Lung (tissue), 12 donors: ENCODE results near the gene NR3C1. TPM values are rescaled to one million over a fixed set of nuclear protein-coding genes. Genes with fewer than 3 reads are reported as not detected.

Experiments
- ATAC-seq: fragments of 200-7000 bp; cut with Tn5 transposase; one replicate; pipeline ENCODE4 v1.9.1; 2020; ENCODE audit warnings: moderate number of reproducible peaks; ENCODE audit not compliant: insufficient read depth, low FRiP score
- DNase-seq, 3 donors: peaks; one replicate each; pipeline ENCODE4 v3.0.0-alpha.2; 2013 to 2017
- H3K27ac ChIP-seq, 2 donors: one replicate each; pipeline ENCODE4 v1.5.1; 2013; ENCODE audit warnings: mild to moderate bottlenecking in 2 of 2, moderate library complexity in 2 of 2, control low read depth in 1 of 2, inconsistent platforms in 1 of 2, low read depth in 1 of 2, low read length in 1 of 2
- H3K27me3 ChIP-seq, 3 donors: one replicate each; pipeline ENCODE4 v1.5.1; 2013; ENCODE audit warnings: low read length in 2 of 3; ENCODE audit not compliant: control insufficient read depth in 3 of 3, insufficient read depth in 3 of 3
- H3K36me3 ChIP-seq, 4 donors: one replicate each; pipeline ENCODE4 v1.5.1; 2013; ENCODE audit warnings: low read length in 4 of 4, mild to moderate bottlenecking in 1 of 4, moderate library complexity in 1 of 4; ENCODE audit not compliant: control insufficient read depth in 4 of 4, insufficient read depth in 4 of 4
- H3K4me1 ChIP-seq, 5 donors: one replicate each; pipeline ENCODE4 v1.5.1; 2013; ENCODE audit warnings: low read length in 5 of 5, mild to moderate bottlenecking in 2 of 5, moderate library complexity in 1 of 5; ENCODE audit not compliant: control insufficient read depth in 5 of 5, insufficient read depth in 5 of 5
- H3K4me3 ChIP-seq: one replicate; pipeline ENCODE4 v1.5.1; 2013; ENCODE audit warnings: mild to moderate bottlenecking, control low read depth, moderate library complexity
- H3K9ac ChIP-seq, 2 donors: one replicate each; pipeline ENCODE4 v1.5.1; 2013; ENCODE audit warnings: low read length in 2 of 2, control low read depth in 1 of 2; ENCODE audit not compliant: insufficient read depth in 1 of 2
- H3K9me3 ChIP-seq, 4 donors: one replicate each; pipeline ENCODE4 v1.5.1; 2013; ENCODE audit warnings: low read length in 3 of 4, mild to moderate bottlenecking in 1 of 4, moderate library complexity in 1 of 4; ENCODE audit not compliant: control insufficient read depth in 4 of 4, insufficient read depth in 3 of 4
- WGBS, 2 donors: extraction: QIAGEN DNeasy Blood & Tissue Kit; methylation state at CpG; one replicate each; pipeline ENCODE4 v1.1.7; 2013; 5-methylcytosine and 5-hydroxymethylcytosine counted together
- polyA plus RNA-seq, 2 donors: library from polyadenylated mRNA; stranded (reverse); fragments of 200-250 nt; gene quantifications; one replicate each; pipeline ENCODE4 v1.2.1, GENCODE V29; 2013
- total RNA-seq, 2 donors: library from RNA; depleted of rRNA in 1 of 2; stranded (reverse); fragments of >200 nt in 1 of 2; gene quantifications; one replicate each; pipeline ENCODE4 v1.2.1, GENCODE V29; 2014 to 2021
- TF ChIP-seq, protein P1 (sequence below): IDR thresholded peaks from 2 replicates; pipeline ENCODE4 v1.5.1; 2012; ENCODE audit warnings: mild to moderate bottlenecking; ENCODE audit errors: control extremely low read depth, extremely low read depth
- donor health status: control.
- donor health status: control.
- donor health status: Bipolar disorder and iron deficiency.
- donor health status: healthy.
- donor health status: DM: yes; HTN: yes; CAD: no.

NR3C1 gene
- total and polyA plus RNA-seq, 4 donors, result 21.6 to 103 (median 48.2) TPM

DNA sequence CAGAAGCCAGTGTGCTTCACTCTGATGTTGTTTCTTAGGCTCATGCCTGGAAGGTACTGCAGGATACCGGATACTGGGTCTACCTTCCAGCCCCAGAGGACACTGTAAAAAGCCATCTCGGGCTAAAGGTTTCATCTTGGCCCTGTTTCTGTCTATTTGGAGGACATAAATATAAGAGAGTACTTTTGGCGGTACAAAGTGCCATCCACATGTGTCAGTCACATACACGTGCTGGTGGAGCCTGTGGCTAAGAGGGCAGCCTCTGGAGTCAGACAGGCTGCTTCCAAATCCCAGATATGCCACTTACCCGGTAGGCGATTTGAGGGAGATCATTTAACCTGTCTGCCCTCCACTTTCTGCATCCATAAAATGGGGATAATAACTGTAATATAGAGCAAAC, 160.4 kb downstream of the NR3C1 start:
- Histone ChIP-seq H3K4me3 (no peak overlapping the region), H3K36me3 (no peaks in the 10 kb centered on the region), H3K27ac (no peak overlapping the region), H3K9me3 (peaks cover 0 to 2% (median 0%) of the 10 kb centered on the region in 4 donors), H3K9ac (no peak overlapping the region), H3K27me3 (no peaks in the 10 kb centered on the region), H3K4me1 (peaks cover 0 to 17% (median 2%) of the 10 kb centered on the region in 5 donors)
- ATAC-seq (no peak), DNase-seq (no peak)
- TF ChIP-seq, protein P1, sequence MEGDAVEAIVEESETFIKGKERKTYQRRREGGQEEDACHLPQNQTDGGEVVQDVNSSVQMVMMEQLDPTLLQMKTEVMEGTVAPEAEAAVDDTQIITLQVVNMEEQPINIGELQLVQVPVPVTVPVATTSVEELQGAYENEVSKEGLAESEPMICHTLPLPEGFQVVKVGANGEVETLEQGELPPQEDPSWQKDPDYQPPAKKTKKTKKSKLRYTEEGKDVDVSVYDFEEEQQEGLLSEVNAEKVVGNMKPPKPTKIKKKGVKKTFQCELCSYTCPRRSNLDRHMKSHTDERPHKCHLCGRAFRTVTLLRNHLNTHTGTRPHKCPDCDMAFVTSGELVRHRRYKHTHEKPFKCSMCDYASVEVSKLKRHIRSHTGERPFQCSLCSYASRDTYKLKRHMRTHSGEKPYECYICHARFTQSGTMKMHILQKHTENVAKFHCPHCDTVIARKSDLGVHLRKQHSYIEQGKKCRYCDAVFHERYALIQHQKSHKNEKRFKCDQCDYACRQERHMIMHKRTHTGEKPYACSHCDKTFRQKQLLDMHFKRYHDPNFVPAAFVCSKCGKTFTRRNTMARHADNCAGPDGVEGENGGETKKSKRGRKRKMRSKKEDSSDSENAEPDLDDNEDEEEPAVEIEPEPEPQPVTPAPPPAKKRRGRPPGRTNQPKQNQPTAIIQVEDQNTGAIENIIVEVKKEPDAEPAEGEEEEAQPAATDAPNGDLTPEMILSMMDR, result no peak
- WGBS, 2 donors, result 93 to 94% methylated on average over 6 of the region's 6 CpGs

DNA sequence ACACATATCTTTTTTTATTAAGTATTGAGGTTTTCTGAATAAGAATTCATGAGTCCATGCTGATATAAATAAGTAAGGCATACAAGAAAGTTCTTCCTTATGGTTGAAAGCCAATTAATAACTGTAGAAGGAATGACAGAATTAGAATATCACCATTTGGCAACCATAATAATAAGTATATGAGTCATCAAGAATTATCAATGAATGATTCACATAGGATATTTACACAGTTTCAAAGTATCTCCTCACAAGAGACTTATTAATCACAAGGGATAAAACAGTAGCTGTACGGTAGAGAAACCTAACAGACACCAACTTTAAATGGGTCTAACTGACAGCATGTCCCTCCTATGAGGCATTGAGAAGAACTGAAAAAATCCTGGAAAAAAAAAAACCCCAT, 161.6 kb downstream of the NR3C1 start:
- no peaks in the 10 kb centered on the region for H3K36me3 ChIP-seq
- WGBS, 2 donors, result 69 to 84% methylated on average over 1 of the region's 1 CpG
- TF ChIP-seq, protein P1, result no peak
- H3K27me3 ChIP-seq, result no peaks in the 10 kb centered on the region
- H3K27ac ChIP-seq, result no peak overlapping the region
- peaks cover 0 to 14% (median 2%) of the 10 kb centered on the region in 5 donors for H3K4me1 ChIP-seq
- H3K4me3 ChIP-seq, result no peak overlapping the region
- no peak overlapping the region for H3K9ac ChIP-seq
- no peaks in the 10 kb centered on the region for H3K9me3 ChIP-seq
- ATAC-seq, result no peak
- no peak for DNase-seq

DNA sequence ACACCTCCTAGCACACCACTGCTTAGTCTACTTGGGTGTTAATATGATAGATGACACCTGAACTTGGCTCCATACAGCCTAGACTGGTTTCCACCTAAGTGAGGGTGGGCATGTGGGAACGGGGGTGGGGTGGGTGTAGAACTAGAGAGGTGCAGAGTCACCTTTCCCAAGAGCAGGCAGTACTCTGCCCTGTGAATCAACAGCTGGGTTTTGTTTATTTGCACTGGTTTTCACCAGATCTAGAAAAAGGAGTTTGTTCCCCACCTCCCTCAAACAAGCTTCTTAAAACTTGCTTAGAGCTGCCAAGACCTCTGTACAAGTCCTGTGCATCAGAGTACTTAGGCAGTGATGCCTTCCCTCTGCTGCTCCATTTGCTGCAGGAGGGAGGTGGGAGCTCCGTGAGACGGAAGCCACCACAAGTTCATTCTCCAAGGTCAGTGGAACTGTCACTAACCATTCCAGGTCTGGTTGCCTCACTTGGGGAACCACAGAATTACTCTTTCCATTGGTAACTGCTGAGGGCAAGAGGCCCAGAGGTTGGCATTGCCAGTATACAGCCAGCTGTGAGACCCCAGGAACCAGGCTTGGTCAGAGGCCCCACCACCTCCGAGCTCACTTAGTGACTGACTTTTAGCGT, 163.5 kb downstream of the NR3C1 start:
- Histone ChIP-seq H3K27ac (no peak overlapping the region), H3K4me3 (no peak overlapping the region), H3K4me1 (peaks cover 0 to 14% (median 2%) of the 10 kb centered on the region in 5 donors), H3K9me3 (no peaks in the 10 kb centered on the region), H3K36me3 (no peaks in the 10 kb centered on the region), H3K9ac (no peak overlapping the region), H3K27me3 (no peaks in the 10 kb centered on the region)
- TF ChIP-seq, protein P1, result no peak
- 87 to 93% methylated on average over 5 of the region's 5 CpGs for whole genome bisulfite sequencing, 2 donors
- peak in 2 of 3 donors; percentile 55 to 74 for DNase-seq
- ATAC-seq, result no peak

DNA sequence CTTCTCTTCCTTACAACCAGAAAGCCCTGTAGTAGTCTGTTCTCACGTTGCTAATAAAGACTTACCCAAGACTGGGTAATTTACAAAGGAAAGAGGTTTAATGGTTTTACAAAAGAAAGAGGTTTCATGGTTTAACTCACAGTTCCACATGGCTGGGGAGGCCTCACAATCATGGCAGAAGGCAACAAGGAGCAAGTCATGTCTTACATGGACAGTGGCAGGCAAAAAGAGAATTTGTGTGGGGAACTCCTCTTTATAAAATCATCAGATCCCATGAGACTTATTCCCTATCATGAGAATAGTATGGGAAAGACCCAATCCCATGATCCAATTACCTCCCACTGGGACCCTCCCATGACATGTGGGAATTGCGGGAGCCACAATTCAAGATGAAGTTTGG, 164.9 kb downstream of the NR3C1 start:
- Histone ChIP-seq H3K27me3 (no peaks in the 10 kb centered on the region), H3K4me1 (peaks cover 0 to 10% (median 5%) of the 10 kb centered on the region in 5 donors), H3K4me3 (no peak overlapping the region), H3K27ac (no peak overlapping the region), H3K36me3 (no peaks in the 10 kb centered on the region), H3K9ac (no peak overlapping the region), H3K9me3 (no peaks in the 10 kb centered on the region)
- DNase-seq, result no peak
- no peak for ATAC-seq
- TF ChIP-seq, protein P1, result no peak
- WGBS, 2 donors, result 97% methylated on average over 2 of the region's 2 CpGs
